ENCODE measurements around the gene RGS9BP.
"Not testable (repeated sequence)": the region's sequence is repeated elsewhere in the genome, so short reads cannot be mapped to it uniquely, and the experiment has no call there.

Gene RGS9BP

GRCh38 chr19:32700129-32700528 is 24.5 kb downstream of the RGS9BP start:
- H3K9me2 ChIP-seq (ENCODE audit: low read depth, low read length); H3K27ac ChIP-seq (ENCODE audit: low read depth, low read length, poor library complexity, severe bottlenecking); H3K4me1 ChIP-seq (ENCODE audit: insufficient read depth, low read length, severe bottlenecking); H3F3A ChIP-seq (ENCODE audit: insufficient read depth, low read length); H3K27me3 ChIP-seq (ENCODE audit: insufficient read depth, low read length); H3K9ac ChIP-seq (ENCODE audit: low read length); H4K20me1 ChIP-seq (ENCODE audit: insufficient read depth, low read length); H3K4me2 ChIP-seq (ENCODE audit: low read length); H2AFZ ChIP-seq (ENCODE audit: low read length); H3K4me3 ChIP-seq (ENCODE audit: low read depth, low read length, poor library complexity, severe bottlenecking): not testable (repeated sequence)
- H3K79me2 ChIP-seq (ENCODE audit: insufficient read depth, low read length), result peaks cover 14% of the 10 kb centered on the region; the same call in 1 of the 2 replicates
- peaks cover 12% of the 10 kb centered on the region; the same call in 1 of the 2 replicates for H3K9me3 ChIP-seq (ENCODE audit: low read length)
- peaks cover 96% of the 10 kb centered on the region for H3K36me3 ChIP-seq (ENCODE audit: insufficient read depth, low read length)

- peaks cover 14% of the 10 kb centered on the region; the same call in 1 of the 2 replicates for H3K79me2 ChIP-seq (ENCODE audit: insufficient read depth, low read length)
- H3K9me3 ChIP-seq (ENCODE audit: low read length), result peaks cover 12% of the 10 kb centered on the region; the same call in 1 of the 2 replicates
- TF ChIP-seq, protein P1, sequence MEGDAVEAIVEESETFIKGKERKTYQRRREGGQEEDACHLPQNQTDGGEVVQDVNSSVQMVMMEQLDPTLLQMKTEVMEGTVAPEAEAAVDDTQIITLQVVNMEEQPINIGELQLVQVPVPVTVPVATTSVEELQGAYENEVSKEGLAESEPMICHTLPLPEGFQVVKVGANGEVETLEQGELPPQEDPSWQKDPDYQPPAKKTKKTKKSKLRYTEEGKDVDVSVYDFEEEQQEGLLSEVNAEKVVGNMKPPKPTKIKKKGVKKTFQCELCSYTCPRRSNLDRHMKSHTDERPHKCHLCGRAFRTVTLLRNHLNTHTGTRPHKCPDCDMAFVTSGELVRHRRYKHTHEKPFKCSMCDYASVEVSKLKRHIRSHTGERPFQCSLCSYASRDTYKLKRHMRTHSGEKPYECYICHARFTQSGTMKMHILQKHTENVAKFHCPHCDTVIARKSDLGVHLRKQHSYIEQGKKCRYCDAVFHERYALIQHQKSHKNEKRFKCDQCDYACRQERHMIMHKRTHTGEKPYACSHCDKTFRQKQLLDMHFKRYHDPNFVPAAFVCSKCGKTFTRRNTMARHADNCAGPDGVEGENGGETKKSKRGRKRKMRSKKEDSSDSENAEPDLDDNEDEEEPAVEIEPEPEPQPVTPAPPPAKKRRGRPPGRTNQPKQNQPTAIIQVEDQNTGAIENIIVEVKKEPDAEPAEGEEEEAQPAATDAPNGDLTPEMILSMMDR (IDR thresholded peaks at IDR 0.05; ENCODE audit: low read length), result no peak
- no peak for TF ChIP-seq EZH2 (IDR thresholded peaks at IDR 0.05; ENCODE audit: borderline replicate concordance, low read length)
- no peaks in the 10 kb centered on the region for H3K4me1 ChIP-seq (ENCODE audit: insufficient read depth, low read length, severe bottlenecking)
- H3K36me3 ChIP-seq (ENCODE audit: insufficient read depth, low read length), result peaks cover 98% of the 10 kb centered on the region
- no peak overlapping the region for H3K4me3 ChIP-seq (ENCODE audit: low read depth, low read length, poor library complexity, severe bottlenecking)
- no peaks in the 10 kb centered on the region for H3K9me2 ChIP-seq (ENCODE audit: low read depth, low read length)
- H4K20me1 ChIP-seq (ENCODE audit: insufficient read depth, low read length), result no peaks in the 10 kb centered on the region
- no peaks in the 10 kb centered on the region for H3F3A ChIP-seq (ENCODE audit: insufficient read depth, low read length)
- H3K9ac ChIP-seq (ENCODE audit: low read length), result no peak overlapping the region
- H3K4me2 ChIP-seq (ENCODE audit: low read length), result no peak overlapping the region
- H2AFZ ChIP-seq (ENCODE audit: low read length), result no peak overlapping the region
- H3K27me3 ChIP-seq (ENCODE audit: insufficient read depth, low read length), result no peaks in the 10 kb centered on the region
- H3K27ac ChIP-seq (ENCODE audit: low read depth, low read length, poor library complexity, severe bottlenecking), result no peak overlapping the region
Observed at GRCh38 chr19:32702010-32702409, 26.4 kb downstream of the RGS9BP start.

DNA sequence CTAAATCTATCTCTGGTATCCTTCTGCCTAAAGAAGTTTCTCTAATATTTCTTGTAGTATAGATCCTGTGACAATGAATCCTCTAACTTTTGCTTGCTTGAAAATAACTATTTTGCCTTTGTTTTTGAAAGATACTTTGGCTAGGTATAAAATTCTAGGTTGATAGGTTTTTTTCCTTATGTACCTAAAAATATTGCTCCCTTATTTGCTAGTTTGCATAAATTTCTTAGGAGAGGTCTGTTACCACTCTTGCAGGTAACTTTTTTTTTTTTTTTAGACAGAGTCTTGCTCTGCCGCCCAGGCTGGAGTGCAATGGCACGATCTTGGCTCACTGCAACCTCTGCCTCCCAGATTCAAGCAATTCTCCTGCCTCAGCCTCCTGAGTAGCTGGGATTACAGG is 28.4 kb downstream of the RGS9BP start:
- Histone ChIP-seq H3K9me3 (ENCODE audit: low read length) (peaks cover 12% of the 10 kb centered on the region; the same call in 1 of the 2 replicates), H3K79me2 (ENCODE audit: insufficient read depth, low read length) (peaks cover 14% of the 10 kb centered on the region; the same call in 1 of the 2 replicates), H3K36me3 (ENCODE audit: insufficient read depth, low read length) (peaks cover 88% of the 10 kb centered on the region)
- H3K27ac ChIP-seq (ENCODE audit: low read depth, low read length, poor library complexity, severe bottlenecking); H3K9ac ChIP-seq (ENCODE audit: low read length); H3K27me3 ChIP-seq (ENCODE audit: insufficient read depth, low read length); H3K4me2 ChIP-seq (ENCODE audit: low read length); H3K4me3 ChIP-seq (ENCODE audit: low read depth, low read length, poor library complexity, severe bottlenecking); H3K4me1 ChIP-seq (ENCODE audit: insufficient read depth, low read length, severe bottlenecking); H3K9me2 ChIP-seq (ENCODE audit: low read depth, low read length); H2AFZ ChIP-seq (ENCODE audit: low read length); H4K20me1 ChIP-seq (ENCODE audit: insufficient read depth, low read length); H3F3A ChIP-seq (ENCODE audit: insufficient read depth, low read length): not testable (repeated sequence)

DNA sequence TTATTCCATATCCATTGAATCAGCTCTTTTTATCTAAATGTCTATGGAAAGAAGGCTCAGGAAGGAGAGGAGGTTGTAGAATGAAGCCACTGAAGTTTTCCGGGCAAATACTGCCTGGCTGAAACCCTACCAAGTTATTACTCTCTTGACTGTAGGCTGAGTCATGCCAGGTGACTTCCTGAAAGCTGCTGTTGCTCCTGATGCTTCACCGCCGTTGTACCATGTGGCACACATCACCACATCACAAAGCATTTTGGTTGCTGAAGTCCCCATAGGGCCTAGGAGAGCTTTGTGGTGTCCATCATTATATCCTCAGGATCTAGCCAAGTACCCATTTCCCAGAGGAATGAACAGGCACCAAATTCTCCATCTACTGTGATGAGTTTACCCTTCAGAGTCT is 32.8 kb downstream of the RGS9BP start:
- no peak overlapping the region for H3K27ac ChIP-seq (ENCODE audit: low read depth, low read length, poor library complexity, severe bottlenecking)
- H3K4me2 ChIP-seq (ENCODE audit: low read length), result no peak overlapping the region
- H2AFZ ChIP-seq (ENCODE audit: low read length), result no peak overlapping the region
- H3K36me3 ChIP-seq (ENCODE audit: insufficient read depth, low read length), result peaks cover 83% of the 10 kb centered on the region
- no peaks in the 10 kb centered on the region for H3K79me2 ChIP-seq (ENCODE audit: insufficient read depth, low read length)
- H3K4me1 ChIP-seq (ENCODE audit: insufficient read depth, low read length, severe bottlenecking), result no peaks in the 10 kb centered on the region
- no peak for TF ChIP-seq EZH2 (IDR thresholded peaks at IDR 0.05; ENCODE audit: borderline replicate concordance, low read length)
- TF ChIP-seq, protein P1 (IDR thresholded peaks at IDR 0.05; ENCODE audit: low read length), result no peak
- no peaks in the 10 kb centered on the region for H3K9me2 ChIP-seq (ENCODE audit: low read depth, low read length)
- no peaks in the 10 kb centered on the region for H3K27me3 ChIP-seq (ENCODE audit: insufficient read depth, low read length)
- H3K4me3 ChIP-seq (ENCODE audit: low read depth, low read length, poor library complexity, severe bottlenecking), result no peak overlapping the region
- no peak overlapping the region for H3K9ac ChIP-seq (ENCODE audit: low read length)
- peaks cover 5% of the 10 kb centered on the region; the same call in 1 of the 2 replicates for H3K9me3 ChIP-seq (ENCODE audit: low read length)
- H4K20me1 ChIP-seq (ENCODE audit: insufficient read depth, low read length), result no peaks in the 10 kb centered on the region
- no peaks in the 10 kb centered on the region for H3F3A ChIP-seq (ENCODE audit: insufficient read depth, low read length)
